OCI-LY1 (cell line): Measurements from ENCODE around the gene MED13L.

Source experiments
- H2AFZ ChIP-seq: fragments of 200-600 bp; sonication (generic), shearing (Covaris generic); 2 replicates; pipeline ENCODE4 v1.6.0; 2014; ENCODE audit warnings: antibody characterized with exemption, mild to moderate bottlenecking, low read length
- H3F3A ChIP-seq: fragments of 200-600 bp; sonication (generic), shearing (Covaris generic); 2 replicates; pipeline ENCODE4 v1.6.0; 2014; ENCODE audit warnings: mild to moderate bottlenecking, antibody characterized with exemption, low read length, moderate library complexity; ENCODE audit not compliant: insufficient read depth
- H3K27ac ChIP-seq: fragments of 200-600 bp; sonication (generic); 2 replicates; pipeline ENCODE4 v1.5.1; 2014; ENCODE audit warnings: low read length, mixed run types, mild to moderate bottlenecking, low read depth; ENCODE audit not compliant: poor library complexity, severe bottlenecking
- H3K27me3 ChIP-seq: fragments of 200-600 bp; sonication (generic); 2 replicates; pipeline ENCODE4 v1.6.0; 2014; ENCODE audit warnings: antibody characterized with exemption, mild to moderate bottlenecking, low read length, moderate library complexity; ENCODE audit not compliant: insufficient read depth
- H3K36me3 ChIP-seq: fragments of 200-600 bp; sonication (generic); 2 replicates; pipeline ENCODE4 v1.6.1; 2014; ENCODE audit warnings: mild to moderate bottlenecking, antibody characterized with exemption, low read length, moderate library complexity, mixed read lengths; ENCODE audit not compliant: insufficient read depth
- H3K4me1 ChIP-seq: fragments of 200-600 bp; sonication (generic); 2 replicates; pipeline ENCODE4 v1.5.1; 2014; ENCODE audit warnings: mild to moderate bottlenecking, low read length, moderate library complexity; ENCODE audit not compliant: insufficient read depth, severe bottlenecking
- H3K4me2 ChIP-seq: fragments of 200-600 bp; sonication (generic), shearing (Covaris generic); 2 replicates; pipeline ENCODE4 v1.6.1; 2014; ENCODE audit warnings: low read length
- H3K4me3 ChIP-seq: fragments of 200-600 bp; sonication (generic); 2 replicates; pipeline ENCODE4 v1.5.1; 2014; ENCODE audit warnings: low read length, low read depth, mild to moderate bottlenecking, mixed read lengths; ENCODE audit not compliant: poor library complexity, severe bottlenecking
- H3K79me2 ChIP-seq: fragments of 200-600 bp; shearing (Covaris generic); 2 replicates; pipeline ENCODE4 v1.6.1; 2016; ENCODE audit warnings: mixed run types, low read length, mixed read lengths; ENCODE audit not compliant: insufficient read depth
- H3K9ac ChIP-seq: fragments of 200-600 bp; sonication (generic), shearing (Covaris generic); 2 replicates; pipeline ENCODE4 v1.6.1; 2014; ENCODE audit warnings: mild to moderate bottlenecking, low read length, mixed read lengths
- H3K9me2 ChIP-seq: fragments of 200-600 bp; sonication (generic), shearing (Covaris generic); 2 replicates; pipeline ENCODE4 v1.6.1; 2014; ENCODE audit warnings: low read depth, mild to moderate bottlenecking, low read length, mixed read lengths
- H3K9me3 ChIP-seq: fragments of 200-600 bp; shearing (Covaris generic); 2 replicates; pipeline ENCODE4 v1.6.1; 2014; ENCODE audit warnings: low read length, mixed read lengths
- H4K20me1 ChIP-seq: fragments of 200-600 bp; sonication (generic), shearing (Covaris generic); 2 replicates; pipeline ENCODE4 v1.6.0; 2016; ENCODE audit warnings: mild to moderate bottlenecking, low read length; ENCODE audit not compliant: insufficient read depth
- CTCF ChIP-seq: fragments of 200-600 bp; sonication (generic), shearing (Covaris generic); IDR thresholded peaks from 2 replicates; pipeline ENCODE4 v1.5.1; 2017; ENCODE audit warnings: mild to moderate bottlenecking, antibody characterized with exemption, low read length, moderate library complexity, mixed read lengths
- EZH2 ChIP-seq: fragments of 200-600 bp; sonication (generic), shearing (Covaris generic); IDR thresholded peaks from 2 replicates; pipeline ENCODE4 v1.8.0; 2017; ENCODE audit warnings: borderline replicate concordance, mixed run types, mild to moderate bottlenecking, antibody characterized with exemption, low read length, moderate library complexity, mixed read lengths

The MED13L gene

GRCh38 chr12:116155383-116155782 lies 122.1 kb downstream of the MED13L start:
- Histone ChIP-seq H2AFZ (no peak overlapping the region), H3F3A (no peaks in the 10 kb centered on the region), H3K27ac (no peak overlapping the region), H3K4me2 (no peak overlapping the region), H3K9ac (no peak overlapping the region), H3K9me2 (no peaks in the 10 kb centered on the region), H3K9me3 (no peaks in the 10 kb centered on the region), H3K4me1 (peaks cover 4% of the 10 kb centered on the region), H4K20me1 (no peaks in the 10 kb centered on the region; the same call in 1 of the 2 replicates), H3K27me3 (no peaks in the 10 kb centered on the region), H3K36me3 (no peaks in the 10 kb centered on the region), H3K4me3 (no peak overlapping the region), H3K79me2 (no peaks in the 10 kb centered on the region)
- no peak for TF ChIP-seq CTCF
- no peak for TF ChIP-seq EZH2

GRCh38 chr12:116153983-116154382 lies 123.5 kb downstream of the MED13L start:
- H3K4me2 ChIP-seq, result no peak overlapping the region
- no peaks in the 10 kb centered on the region for H3K27me3 ChIP-seq
- H3K4me1 ChIP-seq, result peaks cover 4% of the 10 kb centered on the region
- H3F3A ChIP-seq, result no peaks in the 10 kb centered on the region
- H3K9ac ChIP-seq, result no peak overlapping the region
- H3K27ac ChIP-seq, result no peak overlapping the region
- H3K9me3 ChIP-seq, result no peaks in the 10 kb centered on the region
- TF ChIP-seq CTCF (no peak), EZH2 (no peak)
- H3K9me2 ChIP-seq, result no peaks in the 10 kb centered on the region
- no peak overlapping the region for H2AFZ ChIP-seq
- H3K79me2 ChIP-seq, result no peaks in the 10 kb centered on the region
- H3K36me3 ChIP-seq, result no peaks in the 10 kb centered on the region
- no peaks in the 10 kb centered on the region; the same call in 1 of the 2 replicates for H4K20me1 ChIP-seq
- H3K4me3 ChIP-seq, result no peak overlapping the region

GRCh38 chr12:116153113-116153512 lies 124.4 kb downstream of the MED13L start:
- no peaks in the 10 kb centered on the region for H3K27me3 ChIP-seq

More at GRCh38 chr12:116153113-116153512, 124.4 kb downstream of the MED13L start:
- Histone ChIP-seq H3K4me2 (no peak overlapping the region), H3F3A (no peaks in the 10 kb centered on the region), H3K4me3 (no peak overlapping the region), H3K9me2 (no peaks in the 10 kb centered on the region), H3K36me3 (no peaks in the 10 kb centered on the region), H4K20me1 (no peaks in the 10 kb centered on the region), H2AFZ (no peak overlapping the region), H3K9ac (no peak overlapping the region), H3K27ac (no peak overlapping the region), H3K4me1 (peaks cover 4% of the 10 kb centered on the region), H3K9me3 (no peaks in the 10 kb centered on the region), H3K79me2 (no peaks in the 10 kb centered on the region)
- no peak for TF ChIP-seq CTCF
- TF ChIP-seq EZH2, result no peak
